KBM-7 (cell line): ENCODE data around the gene OR5V1.
A peak's percentile ranks its signal among the peaks of the same experiment; 100 is the strongest.
"Not testable (repeated sequence)": the region's sequence is repeated elsewhere in the genome, so short reads cannot be mapped to it uniquely, and the experiment has no call there.

Experiments
- DNase-seq: peaks from one replicate; pipeline ENCODE4 v3.0.0-alpha.2; 2015
- in situ Hi-C: fragments of 300-500 bp; cut with MboI; formaldehyde crosslinking; loops from 2 replicates; pipeline ENCODE4 v1.14.3; 2020; ENCODE audit warnings: low sequenced_read_pairs, low pct_unique_long_range_greater_than_20kb, mixed read lengths

OR5V1 gene

GRCh38 chr6:29368765-29369164, at the start of gene OR5V1:
Gene OR5V1, minus strand, starts transcription at chr6:29368865. Its CDS starts 12,670 bp downstream, at chr6:29356195.
- in situ Hi-C loops = no loop called here

GRCh38 chr6:29414588-29414987, 45.9 kb upstream of the OR5V1 start, which contains the start of gene OR12D1:
Gene OR12D1, plus strand, starts transcription at chr6:29414928.
- in situ Hi-C loops = no loop called here
- peak; percentile 3 for DNase-seq

More at GRCh38 chr6:29368765-29369164, at the start of gene OR5V1:
- DNase-seq = no peak

GRCh38 chr6:29403801-29404200, 35.1 kb upstream of the OR5V1 start:
- no peak for DNase-seq
- in situ Hi-C loops = no loop called here

GRCh38 chr6:29399525-29399924, 30.9 kb upstream of the OR5V1 start:
- in situ Hi-C loops = no loop called here
- DNase-seq = no peak

- DNase-seq = no peak
- in situ Hi-C loops = no loop called here
Measured at GRCh38 chr6:29395331-29395730, 26.7 kb upstream of the OR5V1 start, which contains the start of gene OR12D2. Gene OR12D2, plus strand, starts transcription at chr6:29395631. Its CDS starts 1,069 bp downstream, at chr6:29396700.

- in situ Hi-C loops = no loop called here
- no peak for DNase-seq
Measured at GRCh38 chr6:29388533-29388932, 19.9 kb upstream of the OR5V1 start.

- DNase-seq = no peak
- in situ Hi-C loops = no loop called here
Measured at GRCh38 chr6:29376003-29376402, 7.3 kb upstream of the OR5V1 start.

GRCh38 chr6:29375191-29375590, 6.5 kb upstream of the OR5V1 start, which contains the start of gene OR12D3:
Gene OR12D3, minus strand, starts transcription at chr6:29375291. Its CDS starts 4 bp downstream, at chr6:29375287.
- in situ Hi-C loops = no loop called here
- DNase-seq = no peak

GRCh38 chr6:29355603-29356002, 13.1 kb downstream of the OR5V1 start:
- DNase-seq = peak; percentile 4
- in situ Hi-C loops = no loop called here

GRCh38 chr6:29354980-29355379, 13.7 kb downstream of the OR5V1 start:
- in situ Hi-C loops = no loop called here

GRCh38 chr6:29349348-29349747, 19.3 kb downstream of the OR5V1 start:
- in situ Hi-C loops = not testable (repeated sequence)

More at GRCh38 chr6:29354980-29355379, 13.7 kb downstream of the OR5V1 start:
- no peak for DNase-seq

GRCh38 chr6:29345380-29345779, 23.3 kb downstream of the OR5V1 start:
- in situ Hi-C loops = no loop called here

More at GRCh38 chr6:29349348-29349747, 19.3 kb downstream of the OR5V1 start:
- not testable (repeated sequence) for DNase-seq

GRCh38 chr6:29336269-29336668, 32.4 kb downstream of the OR5V1 start:
- in situ Hi-C loops = no loop called here
- peak; percentile 5 for DNase-seq

More at GRCh38 chr6:29345380-29345779, 23.3 kb downstream of the OR5V1 start:
- DNase-seq = no peak

- no peak for DNase-seq
- in situ Hi-C loops = no loop called here
Measured at GRCh38 chr6:29332676-29333075, 36.0 kb downstream of the OR5V1 start.

- in situ Hi-C loops = no loop called here
- DNase-seq = no peak
Measured at GRCh38 chr6:29325777-29326176, 42.9 kb downstream of the OR5V1 start.

- in situ Hi-C loops, DNase-seq: not testable (repeated sequence)
Measured at GRCh38 chr6:29323332-29323731, 45.3 kb downstream of the OR5V1 start.

GRCh38 chr6:29319931-29320330, 48.7 kb downstream of the OR5V1 start:
- in situ Hi-C loops = no loop called here
- no peak for DNase-seq
